ENCODE data around the gene PDE6H.
A peak's percentile ranks its signal among the peaks of the same experiment; 100 is the strongest.

PDE6H gene

GRCh38 chr12:14952299-14952921 is 20.4 kb upstream of the PDE6H start:
- no peak for DNase-seq

- no peak for DNase-seq
Observed at GRCh38 chr12:14953752-14954151, 19.1 kb upstream of the PDE6H start.

GRCh38 chr12:14954269-14954668 is 18.6 kb upstream of the PDE6H start:
- no peak for DNase-seq

GRCh38 chr12:14956024-14956891 is 16.6 kb upstream of the PDE6H start:
- DNase-seq, result peak; percentile 81

GRCh38 chr12:14956905-14957304 is 15.9 kb upstream of the PDE6H start:
- DNase-seq, result no peak

GRCh38 chr12:14957551-14958168 is 15.2 kb upstream of the PDE6H start:
- peak; percentile 13 for DNase-seq

- DNase-seq, result no peak
Observed at GRCh38 chr12:14958361-14959125, 14.3 kb upstream of the PDE6H start.

- DNase-seq, result no peak
Observed at GRCh38 chr12:14959126-14959440, 13.8 kb upstream of the PDE6H start.

GRCh38 chr12:14959463-14959862 is 13.4 kb upstream of the PDE6H start:
- DNase-seq, result no peak

GRCh38 chr12:14959916-14960496 is 12.8 kb upstream of the PDE6H start:
- DNase-seq, result no peak

- DNase-seq, result no peak
Observed at GRCh38 chr12:14960548-14961465, 12.0 kb upstream of the PDE6H start.

- DNase-seq, result no peak
Observed at GRCh38 chr12:14961466-14962152, 11.2 kb upstream of the PDE6H start, which contains the start of gene ARHGDIB. ARHGDIB (minus strand) TSS chr12:14961601; CDS start chr12:14950712, 10,889 bp downstream.

- DNase-seq, result no peak
Observed at GRCh38 chr12:14962153-14962539, 10.7 kb upstream of the PDE6H start.

GRCh38 chr12:14962797-14963196 is 10.0 kb upstream of the PDE6H start:
- no peak for DNase-seq

- no peak for DNase-seq
Observed at GRCh38 chr12:14963520-14963919, 9.3 kb upstream of the PDE6H start.

- DNase-seq, result no peak
Observed at GRCh38 chr12:14964406-14964805, 8.4 kb upstream of the PDE6H start.

GRCh38 chr12:14965221-14965620 is 7.6 kb upstream of the PDE6H start:
- no peak for DNase-seq

GRCh38 chr12:14968478-14968877 is 4.4 kb upstream of the PDE6H start:
- DNase-seq, result peak; percentile 73

- DNase-seq, result no peak
Observed at GRCh38 chr12:14970473-14970872, 2.4 kb upstream of the PDE6H start.

GRCh38 chr12:14974633-14975032 is 1.8 kb downstream of the PDE6H start:
- peak; percentile 40 for DNase-seq

- DNase-seq, result no peak
Observed at GRCh38 chr12:14975457-14975856, 2.6 kb downstream of the PDE6H start.
